Measurements from ENCODE around the gene POMT1. TPM values are rescaled to one million over a fixed set of nuclear protein-coding genes. Genes with fewer than 3 reads are reported as not detected.

POMT1 gene
- total RNA-seq, 4 donors from 2014 or later = 16.6 to 62.0 (median 34.1) TPM

- H3K4me3 ChIP-seq = no peak overlapping the region
- DNase-seq (ENCODE audit: low spot score in 2 of 2) = no peak
- peak overlapping the region; percentile 77 for H3K27ac ChIP-seq
- H3K36me3 ChIP-seq = peaks cover 96% of the 10 kb centered on the region
- H3K4me1 ChIP-seq = peaks cover 60% of the 10 kb centered on the region
- TF ChIP-seq POLR2AphosphoS5 (IDR thresholded peaks at IDR 0.05) (no peak), POLR2A (IDR thresholded peaks at IDR 0.05) (no peak)
- WGBS = 84% methylated on average over 22 of the region's 24 CpGs
- H3K9me3 ChIP-seq = no peaks in the 10 kb centered on the region
- H3K27me3 ChIP-seq = no peaks in the 10 kb centered on the region
Observed at GRCh38 chr9:131482343-131483006, 20.2 kb upstream of the POMT1 start.

- H3K36me3 ChIP-seq = peaks cover 96% of the 10 kb centered on the region
- H3K27ac ChIP-seq = peak overlapping the region; percentile 77
- peaks cover 60% of the 10 kb centered on the region for H3K4me1 ChIP-seq
- WGBS = 85% methylated on average over 9 of the region's 9 CpGs
- TF ChIP-seq CTCF (IDR thresholded peaks at IDR 0.05) (no peak), POLR2AphosphoS5 (IDR thresholded peaks at IDR 0.05) (no peak), POLR2A (IDR thresholded peaks at IDR 0.05) (no peak), EP300 (IDR thresholded peaks at IDR 0.05) (no peak)
- H3K27me3 ChIP-seq = no peaks in the 10 kb centered on the region
- H3K9me3 ChIP-seq = no peaks in the 10 kb centered on the region
- H3K4me3 ChIP-seq = no peak overlapping the region
- DNase-seq (ENCODE audit: low spot score in 2 of 2) = no peak
Observed at GRCh38 chr9:131483319-131484050, 19.2 kb upstream of the POMT1 start.

GRCh38 chr9:131484051-131484445 lies 18.7 kb upstream of the POMT1 start:
- Histone ChIP-seq H3K4me1 (peaks cover 60% of the 10 kb centered on the region), H3K27me3 (no peaks in the 10 kb centered on the region), H3K27ac (peak overlapping the region; percentile 77), H3K36me3 (peaks cover 96% of the 10 kb centered on the region), H3K9me3 (no peaks in the 10 kb centered on the region), H3K4me3 (no peak overlapping the region)
- TF ChIP-seq POLR2AphosphoS5 (IDR thresholded peaks at IDR 0.05) (no peak), EP300 (IDR thresholded peaks at IDR 0.05) (no peak), CTCF (IDR thresholded peaks at IDR 0.05) (no peak), POLR2A (IDR thresholded peaks at IDR 0.05) (no peak)
- no peak for DNase-seq (ENCODE audit: low spot score in 2 of 2)
- WGBS = 98% methylated on average over 6 of the region's 7 CpGs

- Histone ChIP-seq H3K27me3 (no peaks in the 10 kb centered on the region), H3K4me1 (peaks cover 60% of the 10 kb centered on the region), H3K9me3 (no peaks in the 10 kb centered on the region), H3K4me3 (no peak overlapping the region), H3K36me3 (peaks cover 96% of the 10 kb centered on the region), H3K27ac (no peak overlapping the region)
- DNase-seq (ENCODE audit: low spot score in 2 of 2) = peak in 1 of 2 donors; percentile 61
- WGBS = 93% methylated on average over 15 of the region's 15 CpGs
- TF ChIP-seq EP300 (IDR thresholded peaks at IDR 0.05) = no peak
Observed at GRCh38 chr9:131484560-131485185, 18.0 kb upstream of the POMT1 start.

GRCh38 chr9:131485206-131485605 lies 17.5 kb upstream of the POMT1 start:
- DNase-seq (ENCODE audit: low spot score in 2 of 2) = no peak
- Histone ChIP-seq H3K36me3 (peaks cover 97% of the 10 kb centered on the region), H3K27ac (peak overlapping the region; percentile 28), H3K4me3 (no peak overlapping the region), H3K4me1 (peaks cover 55% of the 10 kb centered on the region), H3K9me3 (no peaks in the 10 kb centered on the region), H3K27me3 (no peaks in the 10 kb centered on the region)
- 89% methylated on average over 11 of the region's 12 CpGs for WGBS
- TF ChIP-seq CTCF (IDR thresholded peaks at IDR 0.05) (no peak), EP300 (IDR thresholded peaks at IDR 0.05) (no peak), POLR2A (IDR thresholded peaks at IDR 0.05) (no peak)

Measured in suprapubic skin (tissue), 4 donors.